HuH-7 (cell line): ENCODE results near the gene CCDC87.
"Not testable (repeated sequence)": the region's sequence is repeated elsewhere in the genome, so short reads cannot be mapped to it uniquely, and the experiment has no call there.

Experiments used
- DNase-seq: peaks from one replicate; pipeline ENCODE4 v3.0.0; 2011; ENCODE audit warnings: low spot score

Gene CCDC87

DNA sequence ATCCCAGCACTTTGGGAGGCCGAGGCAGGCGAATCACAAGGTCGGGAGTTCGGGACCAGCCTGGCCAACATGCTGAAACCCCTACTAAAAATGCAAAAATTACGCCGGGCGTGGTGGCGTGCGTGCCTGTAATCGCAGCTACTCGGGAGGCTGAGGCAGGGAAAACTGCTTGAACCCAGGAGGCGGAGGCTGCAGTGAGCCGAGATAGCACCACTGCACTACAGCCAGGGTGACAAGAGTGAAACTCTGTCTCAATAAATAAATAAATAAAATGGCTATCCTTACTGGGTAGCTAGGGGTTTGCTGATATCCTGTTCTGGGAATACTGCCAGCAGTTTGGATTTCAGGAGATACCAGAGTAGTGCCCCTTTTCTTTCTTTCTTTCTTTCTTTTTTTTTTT is 21.2 kb upstream of the CCDC87 start:
- DNase-seq = no peak

DNA sequence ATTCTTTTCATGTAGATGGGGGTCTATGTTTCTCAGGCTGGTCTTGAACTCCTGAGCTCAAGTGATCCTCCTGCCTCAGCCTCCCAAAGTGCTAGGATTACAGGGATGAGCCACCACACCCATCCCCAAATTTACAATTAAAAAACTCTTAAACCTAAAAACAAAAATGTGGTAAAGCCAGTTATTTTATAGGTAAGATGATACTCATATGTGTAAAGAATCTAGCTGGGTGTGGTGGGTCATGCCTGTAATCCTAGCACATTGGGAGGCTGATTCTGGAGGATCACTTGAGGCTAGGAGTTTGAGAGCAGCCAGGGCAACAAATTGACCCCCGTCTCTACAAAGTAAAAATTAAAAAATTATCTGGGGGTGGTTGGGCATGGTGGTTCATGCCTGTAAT is 19.6 kb upstream of the CCDC87 start:
- DNase-seq = no peak

DNA sequence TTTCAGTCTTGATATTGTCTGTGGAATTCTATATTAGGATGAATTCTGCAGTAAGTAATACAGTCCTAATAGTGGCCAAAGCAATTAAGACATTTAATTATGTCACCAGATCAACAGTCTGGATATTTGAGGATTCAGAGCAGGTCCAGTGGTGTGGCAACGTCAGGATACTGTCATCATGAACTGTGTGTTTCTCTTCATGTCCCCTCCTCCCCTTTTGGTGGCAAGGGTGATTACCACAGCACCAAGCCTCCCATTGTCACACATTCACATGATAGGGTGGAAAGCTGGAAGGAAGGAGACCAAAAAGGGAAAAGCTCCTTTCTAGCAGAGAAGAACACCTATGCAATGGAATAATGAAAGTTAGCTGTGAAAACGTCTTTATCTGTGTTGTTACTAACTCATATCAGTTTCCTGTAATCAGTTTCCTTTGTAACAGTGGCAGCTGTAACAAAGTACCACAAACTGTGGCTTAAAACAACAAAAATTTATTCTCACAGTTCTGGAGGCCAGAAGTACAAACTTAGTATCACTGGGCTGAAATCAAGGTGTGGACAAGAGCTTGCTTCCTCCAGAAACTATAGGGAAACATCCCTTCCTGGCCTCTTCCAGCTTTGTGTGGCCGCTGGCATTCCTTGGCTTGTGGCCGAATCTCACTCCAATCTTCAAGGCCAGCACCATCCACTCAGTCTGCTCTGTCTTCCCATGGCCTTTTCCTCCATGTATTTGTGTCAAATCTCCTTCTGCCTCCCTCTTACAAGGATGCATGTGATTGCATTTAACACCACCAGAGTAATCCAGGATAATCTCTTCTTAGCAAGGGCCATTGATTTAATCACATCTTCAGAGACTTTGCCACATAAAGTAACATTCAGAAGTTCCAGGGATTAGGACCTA is 17.1 kb upstream of the CCDC87 start:
- no peak for DNase-seq

DNA sequence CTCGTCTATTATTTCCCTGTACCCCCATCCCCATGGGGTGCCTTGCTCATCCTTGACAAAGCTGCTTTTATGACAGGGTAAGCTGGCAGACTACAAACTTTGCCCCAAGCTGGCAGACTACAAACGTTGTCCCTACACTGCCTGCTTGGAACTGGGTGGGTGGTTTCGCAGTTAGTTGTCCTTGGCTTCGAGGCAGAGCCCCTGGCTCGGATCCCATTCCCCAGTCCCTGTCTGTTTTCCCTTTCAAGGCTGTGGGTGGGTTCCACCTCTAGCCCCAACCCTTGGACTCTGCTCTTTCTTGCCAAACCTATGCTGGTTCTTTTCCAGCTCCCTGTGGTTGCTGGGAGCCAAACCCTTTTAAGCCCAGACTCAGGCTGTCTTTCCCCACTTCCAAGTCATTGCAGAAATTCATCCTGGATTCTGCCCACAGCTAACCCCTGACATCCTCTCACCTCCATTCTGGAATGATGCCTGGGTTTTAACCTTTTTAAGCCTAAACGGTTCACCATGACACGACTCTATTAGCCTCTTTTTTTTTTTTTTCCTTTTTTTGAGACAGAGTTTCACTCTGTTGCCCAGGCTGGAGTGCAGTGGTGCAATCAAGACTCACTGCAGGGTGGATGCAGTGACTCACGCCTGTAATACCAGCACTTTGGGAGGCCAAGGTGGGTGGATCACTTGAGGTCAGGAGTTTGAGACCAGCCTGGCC is 14.4 kb upstream of the CCDC87 start:
- peak; percentile 84 for DNase-seq

DNA sequence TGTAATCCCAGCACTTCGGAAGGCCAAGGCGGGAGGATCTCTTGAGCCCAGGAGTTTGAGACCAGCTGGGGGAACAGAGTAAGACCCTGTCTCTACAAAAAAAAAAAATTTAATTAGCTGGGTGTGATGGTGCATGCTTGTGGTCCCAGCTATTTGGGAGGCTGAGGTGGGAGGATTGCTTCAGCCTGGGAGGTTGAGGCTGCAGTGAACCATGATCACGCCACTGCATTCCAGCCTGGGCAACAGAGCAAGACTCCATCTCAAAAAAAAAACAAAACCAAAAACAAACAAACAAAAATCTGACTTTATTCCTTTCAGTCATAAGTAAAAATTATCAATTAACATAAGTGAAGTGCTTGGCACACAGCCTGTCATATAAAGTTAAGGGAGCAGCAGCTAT is 13.7 kb upstream of the CCDC87 start:
- not testable (repeated sequence) for DNase-seq

DNA sequence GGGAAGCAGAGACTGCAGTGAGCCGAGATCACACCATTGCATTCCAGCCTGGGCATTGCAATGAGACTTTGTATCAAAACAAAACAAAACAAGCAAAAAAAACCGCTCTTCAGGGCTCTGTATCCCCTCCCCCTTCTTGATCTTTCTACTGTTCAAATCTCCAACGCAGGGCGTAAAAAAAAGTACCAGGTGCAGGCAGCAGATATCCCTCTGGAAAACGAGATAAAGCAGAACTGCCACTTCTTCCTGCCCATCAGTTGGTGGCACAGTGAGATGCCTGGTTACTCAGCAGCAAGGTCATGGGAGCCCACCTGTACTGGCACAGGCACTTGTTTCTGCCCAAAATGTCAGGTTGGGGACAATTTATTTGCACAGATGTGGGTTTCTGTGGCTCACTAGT is 11.3 kb upstream of the CCDC87 start:
- DNase-seq = no peak

DNA sequence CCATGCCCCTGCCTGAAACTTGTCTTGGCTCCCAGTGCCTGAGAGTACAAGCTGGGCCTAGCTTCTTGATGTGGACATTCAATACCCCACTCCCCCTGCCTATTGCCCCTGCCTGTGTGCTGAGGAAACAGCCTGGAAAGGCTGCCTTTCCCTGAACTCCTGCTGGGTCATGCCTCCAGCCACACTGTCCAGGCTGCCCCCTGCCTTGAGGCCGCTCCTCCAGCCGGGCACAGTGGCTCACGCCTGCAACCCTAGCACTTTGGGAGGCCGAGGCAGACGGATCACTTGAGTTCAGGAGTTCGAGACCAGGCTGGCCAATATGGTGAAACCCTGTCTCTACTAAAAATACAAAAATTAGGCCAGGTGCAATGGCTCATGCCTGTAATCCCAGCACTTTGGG is 10.2 kb upstream of the CCDC87 start:
- DNase-seq = no peak

DNA sequence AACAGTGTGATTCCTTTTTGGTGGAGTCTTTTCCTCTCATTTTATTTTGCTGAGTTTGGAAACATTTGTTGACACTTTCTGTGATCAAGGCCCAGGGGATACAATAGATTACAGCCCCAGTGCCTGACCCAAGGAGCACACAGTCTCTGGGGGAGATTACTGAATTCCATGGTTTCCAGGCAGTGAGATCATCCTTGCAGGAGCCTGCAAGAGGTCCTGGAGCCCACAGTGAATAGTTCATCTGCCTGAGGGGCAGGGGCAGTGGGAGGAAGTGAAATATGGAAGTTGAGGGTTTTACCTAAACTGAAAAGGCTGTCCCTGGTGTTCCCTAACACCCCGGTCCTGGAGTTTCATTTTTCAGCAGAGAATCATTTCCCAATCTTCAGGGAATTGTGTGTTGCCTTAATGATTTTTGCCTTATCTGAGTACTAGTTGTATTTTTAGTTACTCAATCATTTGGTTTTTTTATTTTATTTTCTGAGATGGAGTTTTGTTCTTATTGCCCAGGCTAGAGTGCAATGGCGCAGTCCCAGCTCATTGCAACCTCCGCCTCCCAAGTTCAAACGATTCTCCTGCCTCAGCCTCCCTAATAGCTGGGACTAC is 7.9 kb upstream of the CCDC87 start:
- DNase-seq = no peak

DNA sequence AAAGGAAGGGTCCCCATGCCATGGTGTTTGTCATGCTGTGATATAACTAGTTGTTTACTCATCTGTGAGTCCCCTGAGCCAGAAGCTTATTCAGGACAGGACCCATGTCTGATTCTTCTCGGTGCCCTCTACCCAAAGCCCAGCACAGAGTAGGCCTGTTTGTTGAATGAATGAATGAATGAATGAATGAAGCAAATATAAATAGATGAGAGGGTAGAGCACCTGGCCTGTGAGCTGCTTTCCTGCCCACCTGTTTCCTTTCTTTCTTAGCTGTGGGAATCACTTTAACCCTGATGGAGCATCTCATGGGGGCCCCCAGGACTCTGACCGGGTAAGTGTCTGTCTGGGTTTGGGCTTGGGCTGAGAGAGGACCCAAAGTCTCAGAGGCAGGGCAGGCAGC is 7.4 kb upstream of the CCDC87 start:
- DNase-seq = no peak

DNA sequence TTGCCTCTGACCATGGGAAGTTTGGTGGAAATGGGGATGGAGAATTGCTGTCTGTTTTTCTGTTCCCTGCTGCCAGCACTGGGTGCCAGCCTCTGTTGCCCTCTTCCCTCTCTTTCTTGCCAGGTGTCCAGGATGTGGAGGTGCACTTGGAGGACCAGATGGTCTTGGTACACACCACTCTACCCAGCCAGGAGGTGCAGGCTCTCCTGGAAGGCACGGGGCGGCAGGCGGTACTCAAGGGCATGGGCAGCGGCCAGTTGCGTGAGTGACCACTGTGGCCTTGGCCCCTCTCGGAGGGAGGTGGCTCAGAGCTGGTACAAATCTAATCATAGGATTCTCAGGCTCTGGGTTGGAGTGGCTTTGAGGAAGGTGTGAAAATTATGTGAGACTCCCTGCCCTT is 6.1 kb upstream of the CCDC87 start:
- DNase-seq = no peak

DNA sequence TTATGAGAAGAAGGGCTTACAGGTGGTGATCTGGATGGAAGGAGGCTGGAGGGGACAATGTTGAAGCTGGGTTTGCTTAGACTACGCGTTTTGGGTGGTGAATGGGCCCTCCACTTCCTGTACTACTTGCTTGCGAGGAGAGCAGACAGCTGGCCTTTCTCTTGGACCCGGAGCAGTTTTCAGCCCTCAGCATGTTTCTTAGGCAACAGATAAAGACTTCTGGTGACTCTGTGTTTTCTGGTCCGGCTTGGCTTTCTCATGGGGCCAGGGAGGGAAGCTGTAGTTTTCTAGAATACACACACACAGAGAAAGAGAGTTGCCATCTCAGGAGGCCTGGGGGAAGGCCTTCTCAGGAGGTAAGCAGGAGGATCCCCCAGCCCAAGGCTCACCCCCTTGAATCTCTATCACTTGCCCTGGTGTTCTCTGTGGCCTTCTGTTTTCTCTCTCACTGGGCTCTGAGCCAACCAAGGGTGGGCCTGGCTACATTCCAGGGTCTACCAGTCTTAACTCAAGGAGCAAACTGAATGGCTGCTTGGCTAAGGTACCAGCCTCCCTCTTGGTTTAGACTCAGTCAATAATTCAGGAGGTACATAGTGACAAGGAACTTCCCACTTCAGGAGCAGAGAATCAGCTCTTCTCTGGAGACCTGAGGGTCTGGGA is 2.5 kb upstream of the CCDC87 start:
- peak; percentile 39 for DNase-seq

DNA sequence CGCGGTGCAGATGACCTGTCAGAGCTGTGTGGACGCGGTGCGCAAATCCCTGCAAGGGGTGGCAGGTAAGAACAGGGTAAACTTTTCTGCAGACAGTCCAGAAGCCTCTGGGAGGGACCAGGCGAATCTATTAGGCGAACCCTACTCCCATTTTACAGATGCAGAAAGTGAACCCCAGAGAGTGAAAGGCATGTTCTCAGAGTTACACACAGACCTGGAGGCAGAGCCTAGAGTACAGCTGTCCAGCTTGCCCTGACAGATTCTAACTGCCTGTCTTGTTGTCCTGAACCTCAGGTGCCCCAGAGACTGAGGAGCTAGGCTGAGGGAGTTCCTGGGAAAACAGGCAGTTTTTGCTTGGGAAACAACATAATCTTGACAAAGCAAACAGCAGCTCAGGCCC is 787 bp upstream of the CCDC87 start:
- peak; percentile 65 for DNase-seq

DNA sequence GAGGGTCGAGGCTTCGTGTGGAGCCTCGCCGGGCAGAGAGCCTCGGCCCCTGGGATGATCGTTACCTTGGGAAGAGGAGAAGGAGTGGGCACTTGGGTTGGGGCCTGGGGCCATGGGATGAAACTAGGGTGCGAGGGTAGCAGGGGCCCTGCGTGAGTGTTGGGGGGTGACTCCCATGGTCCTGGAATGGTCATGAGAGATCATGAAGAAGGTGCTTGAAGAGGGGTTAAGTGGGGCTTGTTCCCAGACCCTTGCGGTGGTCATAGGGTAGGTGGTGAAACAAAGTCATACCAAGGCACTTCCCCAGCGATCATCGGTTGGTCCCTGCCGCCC is 406 bp upstream of the CCDC87 start:
- DNase-seq = no peak

DNA sequence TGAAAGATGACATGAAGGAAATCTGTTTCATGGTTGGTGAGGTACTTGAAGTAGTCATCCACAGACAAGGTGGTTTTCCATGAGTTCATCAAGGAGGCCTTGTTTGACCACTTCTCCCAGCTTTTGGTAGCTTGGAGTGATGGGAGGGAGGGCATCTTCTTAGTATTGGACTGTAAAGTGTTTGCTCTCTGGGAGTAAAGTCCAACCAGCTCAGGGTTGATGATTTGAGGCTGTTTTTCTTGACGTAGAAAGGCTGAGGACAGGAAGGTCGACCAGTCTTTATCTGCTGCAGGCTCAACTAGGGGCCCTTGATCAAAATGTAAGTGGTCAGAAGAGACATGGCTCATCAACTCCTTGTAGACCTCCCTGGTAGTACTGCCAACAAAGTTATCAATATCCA is 1.7 kb downstream of the CCDC87 start:
- peak; percentile 84 for DNase-seq

DNA sequence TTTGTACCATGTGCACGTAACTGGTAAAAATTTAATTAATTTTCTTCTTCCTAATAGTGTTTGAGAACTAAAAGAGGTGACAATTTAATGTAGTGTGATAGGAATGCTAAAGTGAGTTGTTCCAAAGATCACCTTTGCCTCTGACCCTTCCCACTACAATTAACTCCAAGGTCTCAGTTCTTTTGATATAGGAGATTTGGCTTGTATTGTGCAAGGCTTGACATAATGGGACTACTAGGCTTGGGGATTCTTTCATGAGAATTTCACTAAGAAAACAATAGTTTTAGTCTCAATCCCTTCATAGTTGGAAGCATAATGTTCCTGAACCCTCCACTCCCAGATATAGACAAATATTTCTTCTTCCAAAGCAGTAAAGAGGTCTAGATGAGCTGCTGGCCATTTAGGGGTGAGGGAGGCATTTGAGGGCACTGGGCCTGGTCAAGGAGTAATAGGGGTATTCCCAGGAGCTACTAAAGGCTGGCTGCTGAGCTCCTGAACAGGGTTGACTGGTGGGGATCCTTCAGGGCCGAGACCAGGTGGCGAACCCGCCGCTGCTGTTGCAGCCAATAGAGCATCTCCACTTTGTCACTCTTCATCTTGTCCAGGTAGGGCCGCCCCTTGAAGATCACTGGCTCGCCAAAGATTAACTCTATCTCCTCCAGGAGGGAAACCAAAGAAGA is 2.7 kb downstream of the CCDC87 start:
- no peak for DNase-seq

DNA sequence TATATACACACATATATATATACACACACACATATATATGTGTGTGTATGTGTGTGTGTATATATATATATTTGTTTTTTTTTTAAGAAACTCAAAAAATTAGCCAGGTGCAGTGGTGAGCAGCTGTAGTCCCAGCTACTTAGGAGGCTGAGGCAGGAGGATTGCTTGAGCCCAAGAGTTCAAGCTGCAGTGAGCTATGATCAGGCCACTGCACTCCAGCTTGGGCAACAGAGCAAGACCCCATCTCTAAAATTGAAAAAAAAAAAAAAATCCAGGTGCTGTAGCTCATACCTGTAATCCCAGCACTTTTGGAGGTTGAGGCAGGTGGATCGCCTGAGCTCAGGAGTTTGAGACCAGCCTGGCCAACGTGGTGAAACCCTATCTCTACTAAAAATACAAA is 3.5 kb downstream of the CCDC87 start:
- DNase-seq = not testable (repeated sequence)

DNA sequence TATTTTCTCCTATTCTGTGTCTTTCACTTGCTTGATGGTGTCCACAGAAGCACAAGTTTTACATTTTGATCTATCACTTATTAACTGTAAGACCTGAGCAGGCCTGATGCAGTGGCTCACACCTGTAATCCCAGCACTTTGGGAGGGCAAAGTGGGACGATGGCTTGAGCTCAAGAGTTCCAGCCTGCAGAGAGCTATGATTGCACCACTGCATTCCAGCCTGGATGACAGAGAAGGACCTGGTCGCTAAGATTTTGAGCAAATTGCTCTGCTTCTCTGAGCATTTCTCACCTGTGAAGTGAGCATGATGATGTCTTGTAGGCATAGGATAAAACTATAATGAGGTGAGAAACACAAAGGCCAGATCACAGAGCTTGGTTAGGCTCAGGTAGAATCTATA is 6.7 kb downstream of the CCDC87 start:
- DNase-seq = no peak

DNA sequence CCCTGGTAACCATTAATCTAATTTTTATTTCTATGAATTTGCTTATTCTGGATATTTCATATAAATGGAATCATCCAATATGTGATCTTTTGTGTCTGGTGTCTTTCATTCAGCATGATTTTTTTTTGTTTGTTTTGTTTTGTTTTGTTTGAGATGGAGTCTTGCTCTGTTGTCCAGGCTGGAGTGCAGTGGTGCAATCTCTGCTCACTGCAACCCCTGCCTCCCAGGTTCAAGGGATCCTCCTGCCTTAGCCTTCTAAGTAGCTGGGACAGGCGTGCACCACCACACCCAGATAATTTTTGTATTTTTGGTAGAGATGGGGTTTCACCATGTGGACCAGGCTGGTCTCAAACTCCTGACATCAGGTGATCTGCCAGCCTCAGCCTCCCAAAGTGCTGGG is 7.4 kb downstream of the CCDC87 start:
- not testable (repeated sequence) for DNase-seq

DNA sequence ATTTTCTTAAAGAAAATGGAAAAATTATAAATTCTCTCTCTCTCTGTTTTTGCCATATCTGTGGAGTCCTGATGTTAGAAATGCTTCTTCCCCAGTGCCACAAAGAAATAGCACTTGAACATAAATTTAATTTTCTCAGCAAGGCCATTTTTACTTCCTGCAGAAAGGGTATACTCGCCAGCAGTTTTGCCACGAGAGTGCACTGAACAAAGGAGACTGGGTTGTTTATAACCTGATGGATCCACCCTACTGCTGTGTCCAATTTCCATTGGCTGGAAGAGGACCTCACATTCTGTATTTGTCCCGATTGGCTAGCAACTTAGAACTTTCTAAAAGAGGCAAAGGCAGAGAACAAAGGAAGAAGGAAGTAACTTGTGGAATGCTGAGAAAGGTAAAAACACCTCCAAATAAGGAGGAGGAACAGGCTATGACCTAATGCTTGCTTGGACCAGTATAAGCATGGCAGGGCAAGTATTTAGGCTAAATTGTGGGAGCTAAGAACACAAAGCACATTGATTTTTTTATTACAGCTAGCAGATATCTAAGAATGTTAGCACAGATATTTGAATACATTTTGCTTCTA is 10.2 kb downstream of the CCDC87 start:
- not testable (repeated sequence) for DNase-seq

DNA sequence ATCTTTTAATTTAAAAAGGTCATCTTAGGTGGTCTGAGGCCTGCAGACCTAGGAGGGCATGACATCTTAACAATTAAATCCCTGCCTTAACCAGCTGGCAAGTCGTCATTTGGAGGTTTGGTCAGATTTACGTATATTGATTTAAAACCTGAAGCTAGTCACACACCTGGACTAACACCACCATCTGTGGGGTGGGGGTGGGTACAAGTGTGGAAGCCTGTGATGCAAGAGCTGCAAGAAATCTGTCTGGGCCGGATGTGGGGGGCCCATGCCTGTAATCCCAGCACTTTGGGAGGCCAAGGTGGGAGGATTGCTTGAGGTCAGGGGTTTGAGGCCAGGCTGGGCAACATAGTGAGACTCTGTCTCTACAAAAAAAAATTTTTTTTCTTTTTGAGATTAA is 11.6 kb downstream of the CCDC87 start:
- no peak for DNase-seq

DNA sequence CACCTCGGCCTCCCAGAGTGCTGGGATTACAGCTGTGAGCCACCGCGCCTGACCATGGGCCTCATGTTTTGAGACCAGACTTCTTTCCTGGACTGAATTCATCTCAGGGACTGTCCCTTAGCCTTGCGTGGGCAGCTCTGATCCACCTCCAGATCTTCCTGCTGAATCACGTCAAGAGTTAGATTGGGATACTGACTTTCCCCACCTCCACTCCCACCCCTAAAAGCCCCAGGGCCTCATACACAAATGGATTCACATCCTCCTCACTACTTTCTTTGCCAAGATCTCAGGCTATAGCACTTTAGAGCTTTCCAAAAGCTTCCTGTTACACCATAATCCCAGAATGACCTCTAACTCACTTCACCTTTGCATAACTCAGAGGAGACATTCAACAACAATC is 12.1 kb downstream of the CCDC87 start:
- DNase-seq = no peak
